Kasumi-1 (cell line): Measurements from ENCODE around the gene IRX5.

Experiments
- DNase-seq, 2 experiments: peaks; one replicate each; lab custom pipeline; 2025; lab: John Stamatoyannopoulos, UW

Gene IRX5

GRCh38 chr16:54952195-54952594, 21.5 kb downstream of the IRX5 start:
- DNase-seq, result no peak

DNA sequence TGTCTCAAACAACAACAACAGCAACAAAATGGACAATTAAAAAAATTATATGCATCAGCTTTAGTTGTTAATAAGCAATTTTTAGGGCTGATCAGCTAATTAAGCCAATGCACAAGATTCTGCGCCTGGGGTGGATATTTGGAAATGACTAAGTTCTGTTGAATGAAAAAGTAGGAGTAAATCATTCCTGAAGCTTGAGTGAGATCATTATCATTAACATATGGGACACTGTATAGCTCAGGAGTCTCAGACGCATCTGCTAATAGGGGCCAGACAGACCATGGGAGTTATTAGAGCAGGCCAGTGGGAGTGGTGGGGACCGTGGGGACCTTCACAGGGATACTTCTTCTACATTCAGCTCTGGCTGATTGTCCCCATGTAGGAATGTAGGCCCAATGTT, 22.8 kb downstream of the IRX5 start:
- no peak for DNase-seq

DNA sequence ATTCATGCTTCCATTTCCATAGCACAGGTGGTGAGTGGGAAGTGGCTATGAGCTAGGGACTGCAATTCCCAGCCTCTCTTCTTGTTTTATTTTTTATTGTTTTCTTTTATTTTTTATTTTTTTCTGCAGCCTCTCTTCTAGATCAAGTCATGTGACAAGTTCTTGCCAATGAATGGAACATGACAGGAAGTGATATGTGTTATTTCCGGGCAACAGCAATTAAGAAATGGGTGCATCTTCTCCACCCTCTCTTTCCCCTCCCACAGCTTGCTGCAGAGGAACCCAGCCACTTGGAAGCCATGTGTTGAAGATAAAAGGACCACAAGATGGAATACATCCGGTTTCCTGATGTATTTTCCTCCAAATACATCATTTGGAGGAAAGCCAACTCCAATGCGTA, 23.6 kb downstream of the IRX5 start:
- no peak for DNase-seq

- no peak for DNase-seq
Observed at GRCh38 chr16:54955757-54956156, 25.1 kb downstream of the IRX5 start.

DNA sequence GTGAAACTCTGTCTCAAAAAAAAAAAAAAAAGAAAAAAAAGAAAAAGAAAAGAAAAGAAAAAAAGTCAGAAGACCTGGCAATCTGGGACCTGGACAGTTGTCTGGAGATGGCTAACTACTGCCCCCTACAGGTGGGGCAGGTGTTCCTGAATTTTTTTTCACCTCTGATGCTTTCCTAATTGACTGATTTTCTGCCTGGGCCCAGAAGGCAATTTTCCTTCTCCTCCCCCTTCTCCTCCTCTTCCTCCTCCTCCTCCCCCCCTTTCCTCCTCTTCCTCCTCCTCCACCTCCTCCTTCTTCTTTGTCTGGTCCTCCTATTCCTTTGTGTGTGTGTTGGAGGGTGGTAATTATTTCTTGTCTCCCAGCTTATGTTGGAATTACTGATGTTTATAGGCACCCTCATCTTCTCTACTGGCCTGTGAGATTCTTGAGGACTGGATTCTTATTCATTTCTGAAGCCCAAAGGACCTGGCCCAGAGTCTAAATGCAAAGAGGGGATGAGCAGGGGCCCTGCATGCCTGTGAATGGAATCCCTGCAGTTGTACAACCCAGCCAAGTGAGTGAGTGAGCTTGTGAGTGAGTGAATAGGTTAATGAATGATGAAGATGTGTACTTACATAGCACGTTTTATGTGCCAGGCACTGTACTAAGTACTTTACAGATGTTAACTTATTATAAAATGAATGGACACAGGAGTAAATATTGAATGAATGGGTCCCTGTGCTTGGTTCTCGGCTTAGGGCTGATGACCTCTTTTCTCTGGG, 26.9 kb downstream of the IRX5 start:
- peak; percentile 48 to 64 for DNase-seq

DNA sequence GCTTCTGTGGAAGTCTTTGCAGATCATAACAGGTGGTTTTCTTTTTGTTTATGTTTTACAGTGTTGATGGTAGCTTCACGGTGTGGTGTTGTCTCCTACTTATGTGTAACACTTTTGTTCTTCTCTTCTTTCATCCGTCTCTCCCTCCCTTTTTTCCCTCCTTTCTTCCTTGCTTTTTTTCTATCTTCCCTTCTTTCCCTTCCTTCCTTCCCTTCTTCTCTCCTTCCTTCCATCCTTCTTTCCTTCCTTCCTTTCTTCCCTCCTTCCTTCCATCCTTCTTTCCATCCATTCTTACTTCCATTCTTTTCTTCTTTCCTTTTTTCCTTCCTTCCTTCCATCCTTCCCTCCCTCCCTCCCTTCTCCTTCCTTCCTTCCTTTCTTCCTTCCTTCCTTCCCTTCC, 31.4 kb downstream of the IRX5 start:
- DNase-seq, result no peak

GRCh38 chr16:54964239-54964638, 33.6 kb downstream of the IRX5 start:
- DNase-seq, result no peak

GRCh38 chr16:54965464-54965863, 34.8 kb downstream of the IRX5 start:
- DNase-seq, result no peak

DNA sequence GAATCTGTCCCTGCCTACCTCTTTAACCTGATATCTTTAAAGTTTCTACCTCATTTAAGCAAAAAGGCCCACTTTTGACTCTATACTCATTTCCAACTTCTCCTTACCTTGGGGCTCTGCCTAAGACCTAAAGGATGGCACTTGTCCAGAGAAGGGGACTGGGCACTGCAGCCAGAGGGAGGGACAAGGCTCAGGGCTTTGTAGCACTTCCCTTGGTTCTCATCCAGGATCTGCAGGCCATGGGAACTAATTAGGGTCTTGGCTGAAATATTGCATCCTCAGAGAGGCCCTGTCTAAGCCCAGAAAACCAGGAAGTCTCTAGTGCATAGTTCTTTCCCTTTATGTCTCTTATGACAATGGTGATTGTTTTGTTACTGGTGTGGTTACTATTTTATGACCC, 37.3 kb downstream of the IRX5 start:
- DNase-seq, result no peak

- DNase-seq, result no peak
Observed at GRCh38 chr16:54968784-54969183, 38.1 kb downstream of the IRX5 start.

DNA sequence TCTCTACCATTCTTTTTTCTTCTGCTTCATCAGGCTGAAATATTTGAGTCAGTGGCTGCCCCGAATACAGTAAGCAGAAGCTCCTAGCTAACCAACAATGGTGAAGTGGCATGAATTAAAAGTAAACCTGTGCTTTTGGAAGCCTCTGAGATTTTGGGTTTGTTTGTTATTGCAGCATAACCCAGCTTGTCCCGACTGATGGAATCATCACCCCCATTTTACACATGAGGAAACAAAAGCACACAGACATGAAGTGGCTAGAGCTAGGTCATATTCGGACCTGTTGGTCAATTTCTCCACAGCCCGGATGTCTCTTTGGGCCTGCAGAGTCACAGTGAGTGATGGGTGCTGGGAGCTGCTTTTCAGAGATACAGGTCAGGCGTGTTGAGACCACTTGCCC, 39.4 kb downstream of the IRX5 start:
- DNase-seq, result no peak

GRCh38 chr16:54974367-54974766, 43.7 kb downstream of the IRX5 start:
- no peak for DNase-seq

- no peak for DNase-seq
Observed at GRCh38 chr16:54976651-54977200, 46.1 kb downstream of the IRX5 start.

DNA sequence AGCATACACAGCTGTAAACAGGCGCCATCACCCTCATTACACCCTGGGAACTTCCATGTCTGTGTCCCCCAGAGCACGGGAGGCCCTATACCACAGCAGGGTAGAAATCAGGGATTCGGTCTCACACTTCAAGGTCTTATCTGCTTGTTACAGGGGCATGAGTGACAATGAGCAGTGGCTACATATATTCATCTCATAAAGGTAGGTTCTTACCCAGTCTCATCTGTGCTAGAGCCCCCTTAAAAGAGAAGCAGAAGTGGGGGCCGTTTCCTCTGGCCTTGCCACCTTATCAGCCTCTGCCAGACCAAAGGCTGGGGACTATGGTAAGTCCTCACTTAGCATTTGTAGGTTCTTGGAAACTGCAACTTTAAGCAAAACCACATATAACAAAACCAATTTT, 46.5 kb downstream of the IRX5 start:
- DNase-seq, result no peak

DNA sequence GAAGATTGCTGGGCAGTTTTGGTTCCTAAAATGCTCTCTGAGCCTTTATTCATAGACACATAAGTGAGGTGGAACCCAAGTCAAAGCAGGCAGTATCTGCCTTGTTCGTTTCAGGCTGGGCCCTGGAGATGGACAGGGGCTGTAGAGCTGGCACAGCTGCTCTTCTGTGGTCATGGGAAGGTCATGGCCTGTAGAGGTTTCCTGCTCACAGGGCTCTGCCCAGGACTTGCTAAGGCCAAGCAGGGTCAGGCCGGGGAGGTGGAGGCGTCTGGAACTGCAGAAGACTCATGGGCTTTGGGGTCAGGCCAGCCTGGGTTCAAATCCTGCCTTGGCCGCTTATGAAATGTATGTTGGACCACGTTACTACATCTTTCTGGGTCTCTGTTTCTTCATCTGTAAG, 50.2 kb downstream of the IRX5 start:
- no peak for DNase-seq
